Measurements from ENCODE around the gene CASZ1. TPM values are rescaled to one million over a fixed set of nuclear protein-coding genes. Genes with fewer than 3 reads are reported as not detected.

CASZ1 gene
- polyA plus RNA-seq, 3 donors: 0.30 to 3.7 (median 0.50) TPM

GRCh38 chr1:10751160-10751559 is 45.3 kb downstream of the CASZ1 start:
- Mint-ChIP-seq H3K4me3 (no peak overlapping the region), H3K9me3 (peaks cover 0 to 3% (median 0%) of the 10 kb centered on the region in 7 donors), H3K27me3 (ENCODE audit: low read depth in 3 of 3) (peaks cover 4 to 8% (median 6%) of the 10 kb centered on the region in 3 donors), H3K27ac (no peak overlapping the region), H3K4me1 (peaks cover 6% of the 10 kb centered on the region), H3K36me3 (no peaks in the 10 kb centered on the region)
- no peaks in the 10 kb centered on the region for H4K20me1 ChIP-seq (ENCODE audit: insufficient read depth, low read length)
- no peak overlapping the region for H3K9ac ChIP-seq (ENCODE audit: insufficient read depth, low read length, poor library complexity, severe bottlenecking)
- H2AFZ ChIP-seq (ENCODE audit: insufficient read depth, low read depth, low read length, poor library complexity, severe bottlenecking): no peak overlapping the region
- no peak for DNase-seq
- no peaks in the 10 kb centered on the region for H3K79me2 ChIP-seq (ENCODE audit: insufficient read depth, low read length)
- intact Hi-C loops (cut with micrococcal nuclease): loop anchor here in 1 of 2 donors (10.0 kb wide), 1 partner anchor 64 kb away; no protein-coding TSS in a partner anchor
- no peak overlapping the region for H3K27ac ChIP-seq (ENCODE audit: low read depth in 1 of 2, low read length in 2 of 2)
- H3K4me1 ChIP-seq (ENCODE audit: control insufficient read depth in 1 of 2, insufficient read depth in 2 of 2, low read length in 2 of 2): no peaks in the 10 kb centered on the region
- no peaks in the 10 kb centered on the region for H3K27me3 ChIP-seq (ENCODE audit: control insufficient read depth in 2 of 2, insufficient read depth in 2 of 2, low read length in 2 of 2)
- no peaks in the 10 kb centered on the region for H3K9me3 ChIP-seq (replicated peaks in 1 of 2; ENCODE audit: control insufficient read depth in 1 of 2, insufficient read depth in 1 of 2, low read length in 2 of 2)
- no peak overlapping the region for H3K4me3 ChIP-seq (replicated peaks in 1 of 3; ENCODE audit: low read depth in 2 of 3, low read length in 3 of 3)
- H3K36me3 ChIP-seq (replicated peaks in 1 of 2; ENCODE audit: control insufficient read depth in 1 of 2, insufficient read depth in 2 of 2, low read length in 2 of 2): no peaks in the 10 kb centered on the region
- TF ChIP-seq CTCF (IDR thresholded peaks at IDR 0.05): no peak
- H3K4me2 ChIP-seq (replicated peaks; ENCODE audit: extremely low read depth, low read length, poor library complexity, severe bottlenecking): no peak overlapping the region
- 100% methylated on average over 1 of the region's 4 CpGs for WGBS (ENCODE audit: insufficient coverage)

GRCh38 chr1:10745886-10746455 is 50.5 kb downstream of the CASZ1 start:
- H3K36me3 Mint-ChIP-seq: no peaks in the 10 kb centered on the region
- H2AFZ ChIP-seq (ENCODE audit: insufficient read depth, low read depth, low read length, poor library complexity, severe bottlenecking): no peak overlapping the region

More at GRCh38 chr1:10745886-10746455, 50.5 kb downstream of the CASZ1 start:
- Mint-ChIP-seq H3K9me3 (no peaks in the 10 kb centered on the region), H3K4me3 (no peak overlapping the region), H3K27me3 (ENCODE audit: low read depth in 3 of 3) (peaks cover 2 to 9% (median 4%) of the 10 kb centered on the region in 3 donors), H3K27ac (no peak overlapping the region), H3K4me1 (no peaks in the 10 kb centered on the region)
- no peaks in the 10 kb centered on the region for H3K4me1 ChIP-seq (ENCODE audit: control insufficient read depth in 1 of 2, insufficient read depth in 2 of 2, low read length in 2 of 2)
- no peaks in the 10 kb centered on the region for H3K27me3 ChIP-seq (ENCODE audit: control insufficient read depth in 2 of 2, insufficient read depth in 2 of 2, low read length in 2 of 2)
- H3K36me3 ChIP-seq (replicated peaks in 1 of 2; ENCODE audit: control insufficient read depth in 1 of 2, insufficient read depth in 2 of 2, low read length in 2 of 2): no peaks in the 10 kb centered on the region
- no peaks in the 10 kb centered on the region for H3K9me3 ChIP-seq (replicated peaks in 1 of 2; ENCODE audit: control insufficient read depth in 1 of 2, insufficient read depth in 1 of 2, low read length in 2 of 2)
- no peak overlapping the region for H3K4me3 ChIP-seq (replicated peaks in 1 of 3; ENCODE audit: low read depth in 2 of 3, low read length in 3 of 3)
- no peak overlapping the region for H3K9ac ChIP-seq (ENCODE audit: insufficient read depth, low read length, poor library complexity, severe bottlenecking)
- intact Hi-C loops (cut with micrococcal nuclease): no loop called here
- no peak for DNase-seq
- no peak for TF ChIP-seq CTCF (IDR thresholded peaks at IDR 0.05)
- no peaks in the 10 kb centered on the region for H3K79me2 ChIP-seq (ENCODE audit: insufficient read depth, low read length)
- no peaks in the 10 kb centered on the region for H4K20me1 ChIP-seq (ENCODE audit: insufficient read depth, low read length)
- 80% methylated on average over 7 of the region's 18 CpGs for WGBS (ENCODE audit: insufficient coverage)
- H3K4me2 ChIP-seq (replicated peaks; ENCODE audit: extremely low read depth, low read length, poor library complexity, severe bottlenecking): no peak overlapping the region
- no peak overlapping the region for H3K27ac ChIP-seq (ENCODE audit: low read depth in 1 of 2, low read length in 2 of 2)

All from CD14-positive monocyte (primary cell).